ENCODE results near the gene SPATS2L.

GRCh38 chr2:200383380-200384110 is 77.1 kb downstream of the SPATS2L start:
- no peak for TF ChIP-seq JUNB (CRISPR knock-in tag; IDR thresholded peaks at IDR 0.05; ENCODE audit: borderline replicate concordance)
- no peak for TF ChIP-seq ZNF354B (CRISPR knock-in tag; IDR thresholded peaks at IDR 0.05)
- TF ChIP-seq CTCF (CRISPR knock-in tag; IDR thresholded peaks at IDR 0.05): no peak
- no peak for TF ChIP-seq KDM5A (IDR thresholded peaks at IDR 0.05; ENCODE audit: borderline replicate concordance, low read length)
- TF ChIP-seq USF2 (IDR thresholded peaks at IDR 0.05; ENCODE audit: low read depth, low read length): no peak
- no peak for TF ChIP-seq USF2 (CRISPR knock-in tag; IDR thresholded peaks at IDR 0.05; ENCODE audit: borderline replicate concordance)
- no peak for TF ChIP-seq ATF2 (CRISPR knock-in tag; IDR thresholded peaks at IDR 0.05)
- no peak for TF ChIP-seq ZMAT3 (CRISPR knock-in tag; conservative IDR thresholded peaks at IDR 0.05)
- TF ChIP-seq FIP1L1 (IDR thresholded peaks at IDR 0.05; ENCODE audit: borderline replicate concordance, insufficient read depth, low read depth, low read length): no peak
- TF ChIP-seq ZBTB10 (CRISPR knock-in tag; IDR thresholded peaks at IDR 0.05; ENCODE audit: borderline replicate concordance): no peak
- TF ChIP-seq ZSCAN31 (CRISPR knock-in tag; IDR thresholded peaks at IDR 0.05; ENCODE audit: low read depth): no peak
- no peak for TF ChIP-seq ZNF260 (CRISPR knock-in tag; IDR thresholded peaks at IDR 0.05; ENCODE audit: borderline replicate concordance, low read depth)
